IPS-20b (cell line): ENCODE measurements around the gene NF1.
"Not testable (repeated sequence)": the region's sequence is repeated elsewhere in the genome, so short reads cannot be mapped to it uniquely, and the experiment has no call there.

Source experiments
- H3K27ac ChIP-seq: one replicate; pipeline ENCODE4 v1.5.1; 2013; ENCODE audit warnings: low read length
- H3K27me3 ChIP-seq: 2 replicates; pipeline ENCODE4 v1.6.1; 2013; ENCODE audit warnings: mild to moderate bottlenecking, low read length, inconsistent platforms; ENCODE audit not compliant: insufficient read depth
- H3K36me3 ChIP-seq: 2 replicates; pipeline ENCODE4 v1.6.1; 2013; ENCODE audit warnings: low read depth, mild to moderate bottlenecking, inconsistent platforms, low read length, moderate library complexity; ENCODE audit not compliant: insufficient read depth
- H3K4me1 ChIP-seq: 2 replicates; pipeline ENCODE4 v1.6.1; 2013; ENCODE audit warnings: mild to moderate bottlenecking, control low read depth, inconsistent platforms, low read length, moderate library complexity; ENCODE audit not compliant: insufficient read depth
- H3K4me3 ChIP-seq: 2 replicates; pipeline ENCODE4 v1.5.1; 2013; ENCODE audit warnings: mild to moderate bottlenecking, low read length, inconsistent platforms
- H3K9ac ChIP-seq: 2 replicates; pipeline ENCODE4 v1.6.1; 2013; ENCODE audit warnings: low read depth, mild to moderate bottlenecking, inconsistent platforms, low read length, moderate library complexity
- H3K9me3 ChIP-seq: 2 replicates; pipeline ENCODE4 v1.6.1; 2013; ENCODE audit warnings: mild to moderate bottlenecking, low read depth, low read length, inconsistent platforms; ENCODE audit not compliant: insufficient read depth

The NF1 gene

DNA sequence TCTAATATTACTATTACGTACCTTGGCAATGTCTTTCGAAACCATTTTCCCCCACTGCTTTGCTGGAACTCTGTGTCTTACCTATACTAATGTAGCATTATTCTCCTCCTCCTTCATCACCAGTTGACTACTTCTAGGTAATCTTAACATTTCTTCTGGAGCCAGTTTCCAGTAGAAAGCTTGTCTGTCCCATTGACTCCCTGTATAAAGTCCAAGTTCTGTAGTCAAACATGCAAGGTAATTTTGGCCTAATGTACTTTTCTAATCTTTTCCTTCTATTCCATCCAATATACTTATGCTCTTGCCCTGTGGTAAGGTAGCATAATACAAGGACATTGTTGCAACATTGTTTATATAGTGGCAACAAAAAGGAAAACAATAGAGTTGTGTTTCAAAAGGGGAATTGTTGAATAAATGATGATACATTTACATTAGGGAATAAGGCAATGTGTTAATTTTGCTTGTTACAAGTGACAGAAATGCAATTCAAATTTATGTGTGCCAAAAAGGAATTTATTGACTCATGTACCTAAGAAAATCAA is 174.3 kb downstream of the NF1 start:
- no peaks in the 10 kb centered on the region for H3K9me3 ChIP-seq
- H3K4me3 ChIP-seq = no peak overlapping the region
- H3K4me1 ChIP-seq = peaks cover 7% of the 10 kb centered on the region; the same call in 1 of the 2 replicates
- H3K9ac ChIP-seq = peak overlapping the region; percentile 5; the same call in 1 of the 2 replicates
- no peaks in the 10 kb centered on the region for H3K27me3 ChIP-seq
- peaks cover 34% of the 10 kb centered on the region for H3K36me3 ChIP-seq
- peak overlapping the region; percentile 32 for H3K27ac ChIP-seq

- peaks cover 34% of the 10 kb centered on the region for H3K36me3 ChIP-seq
- H3K27ac ChIP-seq = peak overlapping the region; percentile 32
- H3K9ac ChIP-seq = peak overlapping the region; percentile 30; the same call in 1 of the 2 replicates
- no peaks in the 10 kb centered on the region for H3K9me3 ChIP-seq
- no peak overlapping the region for H3K4me3 ChIP-seq
- no peaks in the 10 kb centered on the region for H3K27me3 ChIP-seq
- H3K4me1 ChIP-seq = peaks cover 7% of the 10 kb centered on the region; the same call in 1 of the 2 replicates
These were observed 174.8 kb downstream of the NF1 start for GRCh38 chr17:31269578-31269983.

DNA sequence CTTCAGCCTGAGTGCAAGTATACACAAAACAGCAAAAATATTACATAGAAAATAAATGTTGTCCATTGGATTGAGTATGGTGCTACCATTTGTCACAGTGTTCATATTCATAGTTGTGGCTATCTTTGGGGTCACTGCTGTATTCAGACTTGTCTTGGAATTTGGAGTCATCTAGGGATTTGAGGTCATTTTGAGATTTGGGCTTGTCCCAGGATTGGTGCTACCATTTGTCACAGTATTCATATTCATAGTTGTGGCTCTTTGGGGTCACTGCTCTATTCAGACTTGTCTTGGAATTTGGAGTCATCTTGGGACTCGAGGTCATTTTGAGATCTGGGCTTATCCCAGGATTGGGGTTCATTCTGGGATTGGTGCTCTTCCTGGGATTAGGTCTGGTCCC is 177.5 kb downstream of the NF1 start:
- H3K36me3 ChIP-seq = peaks cover 31% of the 10 kb centered on the region
- H3K9me3 ChIP-seq = no peaks in the 10 kb centered on the region
- H3K27ac ChIP-seq = no peak overlapping the region
- no peak overlapping the region for H3K4me3 ChIP-seq
- H3K27me3 ChIP-seq = no peaks in the 10 kb centered on the region
- H3K9ac ChIP-seq = no peak overlapping the region
- H3K4me1 ChIP-seq = peaks cover 7% of the 10 kb centered on the region; the same call in 1 of the 2 replicates

DNA sequence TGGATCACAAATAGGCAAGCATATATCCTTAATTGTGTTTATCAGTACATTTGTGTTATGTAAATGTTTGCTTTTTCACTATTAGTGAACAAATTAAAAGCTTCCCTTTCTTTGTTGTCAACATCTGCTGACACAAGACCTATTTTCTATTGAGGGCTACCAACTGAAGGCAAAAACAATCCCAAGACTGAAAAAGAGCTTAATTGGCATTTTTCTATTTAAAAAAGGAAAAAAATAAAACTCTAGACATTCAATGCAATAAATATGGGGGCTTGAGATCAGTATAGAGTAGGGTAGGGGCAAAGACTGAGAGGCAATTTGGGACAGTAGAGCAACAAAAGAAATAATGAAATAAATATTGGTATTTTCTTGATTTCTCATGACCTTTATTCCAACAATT is 178.0 kb downstream of the NF1 start:
- Histone ChIP-seq H3K36me3 (peaks cover 31% of the 10 kb centered on the region), H3K4me3 (no peak overlapping the region), H3K4me1 (peaks cover 7% of the 10 kb centered on the region; the same call in 1 of the 2 replicates), H3K9ac (no peak overlapping the region), H3K27me3 (no peaks in the 10 kb centered on the region), H3K9me3 (no peaks in the 10 kb centered on the region), H3K27ac (no peak overlapping the region)

GRCh38 chr17:31273516-31273915 is 178.7 kb downstream of the NF1 start:
- H3K27me3 ChIP-seq = no peaks in the 10 kb centered on the region
- no peak overlapping the region for H3K9ac ChIP-seq
- H3K9me3 ChIP-seq = no peaks in the 10 kb centered on the region
- no peak overlapping the region for H3K27ac ChIP-seq
- peaks cover 29% of the 10 kb centered on the region for H3K36me3 ChIP-seq
- H3K4me1 ChIP-seq = peaks cover 7% of the 10 kb centered on the region; the same call in 1 of the 2 replicates
- no peak overlapping the region for H3K4me3 ChIP-seq

DNA sequence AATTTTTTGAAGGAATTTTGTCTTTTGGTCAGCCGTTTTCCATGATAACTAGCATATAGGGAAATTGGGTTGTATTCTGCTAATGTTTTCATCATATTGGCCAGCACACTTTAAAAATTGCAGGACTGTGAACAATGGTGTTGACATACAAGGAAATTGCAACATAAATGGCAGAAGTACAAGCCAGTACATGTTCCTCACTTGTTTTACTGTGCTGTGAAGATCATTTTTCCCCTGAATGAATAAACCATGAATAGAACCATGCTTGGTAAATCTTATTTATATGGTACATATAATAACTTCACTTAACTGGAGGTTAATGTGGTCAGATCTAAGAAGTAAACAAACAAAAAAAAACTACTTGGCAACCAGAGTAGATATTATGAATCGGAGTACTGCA is 179.5 kb downstream of the NF1 start:
- H3K9me3 ChIP-seq = no peaks in the 10 kb centered on the region
- peaks cover 7% of the 10 kb centered on the region for H3K4me1 ChIP-seq
- no peak overlapping the region for H3K4me3 ChIP-seq
- H3K36me3 ChIP-seq = peaks cover 25% of the 10 kb centered on the region
- no peak overlapping the region for H3K9ac ChIP-seq
- H3K27me3 ChIP-seq = no peaks in the 10 kb centered on the region
- H3K27ac ChIP-seq = no peak overlapping the region

DNA sequence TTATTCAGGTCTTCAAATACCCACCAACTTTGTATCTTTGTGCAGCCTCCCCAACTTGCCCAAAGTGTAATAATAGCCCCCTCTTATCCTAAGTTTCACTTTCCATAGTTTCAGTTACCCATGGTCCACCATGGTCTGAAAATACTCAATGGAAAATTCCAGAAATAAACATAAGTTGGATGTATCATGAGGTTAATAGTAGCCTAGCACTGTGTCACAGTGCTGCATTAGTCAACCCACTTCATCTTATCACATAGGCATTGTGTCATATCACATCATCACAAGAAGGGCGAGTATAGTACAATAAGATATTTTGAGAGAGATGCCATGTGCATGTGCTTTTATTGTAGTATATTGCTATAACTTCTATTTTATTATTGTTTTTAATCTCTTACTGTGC is 180.3 kb downstream of the NF1 start:
- no peak overlapping the region for H3K27ac ChIP-seq
- no peak overlapping the region for H3K9ac ChIP-seq
- no peak overlapping the region for H3K4me3 ChIP-seq
- H3K4me1 ChIP-seq = peaks cover 9% of the 10 kb centered on the region; the same call in 1 of the 2 replicates
- H3K9me3 ChIP-seq = no peaks in the 10 kb centered on the region
- no peaks in the 10 kb centered on the region for H3K27me3 ChIP-seq
- H3K36me3 ChIP-seq = peaks cover 20% of the 10 kb centered on the region

GRCh38 chr17:31279401-31279800 is 184.6 kb downstream of the NF1 start:
- H3K27ac ChIP-seq = no peak overlapping the region
- no peaks in the 10 kb centered on the region for H3K27me3 ChIP-seq
- peaks cover 9% of the 10 kb centered on the region; the same call in 1 of the 2 replicates for H3K4me1 ChIP-seq
- H3K4me3 ChIP-seq = no peak overlapping the region
- H3K36me3 ChIP-seq = peaks cover 21% of the 10 kb centered on the region
- H3K9ac ChIP-seq = no peak overlapping the region
- no peaks in the 10 kb centered on the region for H3K9me3 ChIP-seq

DNA sequence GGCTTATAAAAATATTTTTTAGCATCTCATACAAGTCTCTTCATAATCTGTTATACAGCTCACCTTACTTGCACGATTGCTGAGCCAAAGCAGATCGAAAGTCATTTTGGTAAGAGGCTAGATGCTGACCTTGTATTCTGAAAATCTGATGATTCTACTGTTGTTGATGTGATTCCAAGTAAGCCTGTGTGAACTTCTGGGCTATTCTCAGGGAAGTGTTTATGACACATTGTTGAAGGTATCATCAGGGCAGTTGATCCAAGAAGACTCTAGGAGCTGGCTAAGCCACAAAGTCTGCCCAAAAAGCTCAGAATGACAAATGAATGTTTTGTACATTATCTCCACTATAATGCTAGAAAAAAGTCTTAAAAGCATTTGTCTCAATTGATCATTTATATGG is 186.3 kb downstream of the NF1 start:
- Histone ChIP-seq H3K4me1 (peaks cover 9% of the 10 kb centered on the region; the same call in 1 of the 2 replicates), H3K9ac (no peak overlapping the region), H3K4me3 (no peak overlapping the region), H3K27me3 (no peaks in the 10 kb centered on the region), H3K9me3 (no peaks in the 10 kb centered on the region), H3K36me3 (peaks cover 17% of the 10 kb centered on the region), H3K27ac (no peak overlapping the region)

DNA sequence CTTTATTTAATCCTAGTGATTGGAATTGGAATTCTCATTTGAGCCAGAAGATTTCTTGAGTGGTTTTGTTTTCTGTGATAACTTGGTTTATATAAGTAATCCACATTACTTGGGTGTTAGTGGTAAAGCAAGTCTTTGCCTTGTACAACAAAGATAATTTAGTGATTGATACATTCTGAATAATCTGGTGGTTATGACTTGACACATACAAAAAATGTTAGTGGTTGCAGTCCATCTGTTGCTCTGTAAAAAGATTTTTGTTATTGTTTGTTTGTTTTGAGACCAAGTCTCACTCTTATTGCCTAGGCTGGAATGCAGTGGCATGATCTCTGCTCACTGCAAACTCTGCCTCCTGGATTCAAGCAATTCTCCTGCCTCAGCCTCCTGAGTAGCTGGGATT is 189.1 kb downstream of the NF1 start:
- Histone ChIP-seq H3K27me3 (no peaks in the 10 kb centered on the region), H3K9me3 (no peaks in the 10 kb centered on the region), H3K36me3 (peaks cover 5% of the 10 kb centered on the region; the same call in 1 of the 2 replicates), H3K27ac (no peak overlapping the region), H3K4me1 (peaks cover 9% of the 10 kb centered on the region; the same call in 1 of the 2 replicates), H3K9ac (no peak overlapping the region), H3K4me3 (no peak overlapping the region)

GRCh38 chr17:31286587-31286986 is 191.8 kb downstream of the NF1 start:
- H3K27ac ChIP-seq = no peak overlapping the region
- H3K4me3 ChIP-seq = no peak overlapping the region
- H3K9ac ChIP-seq = no peak overlapping the region
- no peaks in the 10 kb centered on the region for H3K4me1 ChIP-seq
- peaks cover 5% of the 10 kb centered on the region; the same call in 1 of the 2 replicates for H3K36me3 ChIP-seq
- no peaks in the 10 kb centered on the region for H3K9me3 ChIP-seq
- no peaks in the 10 kb centered on the region for H3K27me3 ChIP-seq

DNA sequence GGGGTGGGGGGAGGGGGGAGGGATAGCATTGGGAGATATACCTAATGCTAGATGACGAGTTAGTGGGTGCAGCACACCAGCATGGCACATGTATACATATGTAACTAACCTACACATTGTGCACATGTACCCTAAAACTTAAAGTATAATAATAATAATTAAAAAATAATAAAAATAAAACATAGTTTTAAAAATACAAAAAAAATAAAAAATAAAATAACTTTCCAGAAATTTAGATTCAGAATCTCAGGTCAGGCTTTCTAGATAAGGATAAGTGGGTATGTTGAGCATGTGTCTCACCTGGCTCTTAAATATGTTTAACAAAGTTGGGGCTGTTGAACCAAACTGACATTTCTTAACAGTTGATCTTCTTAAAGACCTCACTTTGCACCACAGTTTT is 193.2 kb downstream of the NF1 start:
- not testable (repeated sequence) for H3K4me3 ChIP-seq, H3K9ac ChIP-seq, H3K27me3 ChIP-seq, H3K9me3 ChIP-seq, H3K36me3 ChIP-seq, H3K27ac ChIP-seq, H3K4me1 ChIP-seq
